Esophagus squamous epithelium (tissue), 5 donors: ENCODE measurements around the gene ZNF497. TPM values are rescaled to one million over a fixed set of nuclear protein-coding genes. Genes with fewer than 3 reads are reported as not detected.

Experiments used
- DNase-seq: peaks from one replicate; lab custom pipeline; 2025; lab: John Stamatoyannopoulos, UW
- H3K27ac ChIP-seq, 4 donors: fragments of 200-600 bp; sonication (generic); one replicate each; pipeline ENCODE4 v1.5.1; 2016 to 2019; ENCODE audit warnings: mild to moderate bottlenecking in 1 of 4
- H3K27me3 ChIP-seq, 4 donors: fragments of 200-600 bp; sonication (generic); 1 replicate in 3 of 4; 2 replicates in 1 of 4; pipeline versions ENCODE4 v1.5.1 to v1.6.0; 2017 to 2021; ENCODE audit warnings: antibody characterized with exemption in 1 of 4
- H3K36me3 ChIP-seq, 3 donors: fragments of 200-600 bp; sonication (generic); one replicate each; pipeline ENCODE4 v1.5.1; 2016 to 2019
- H3K4me1 ChIP-seq, 3 donors: fragments of 200-600 bp; sonication (generic); one replicate each; pipeline ENCODE4 v1.5.1; 2017 to 2019
- H3K4me3 ChIP-seq, 4 donors: fragments of 200-600 bp; sonication (generic); 1 replicate in 3 of 4; 2 replicates in 1 of 4; pipeline ENCODE4 v1.5.1; 2016 to 2019; ENCODE audit warnings: mild to moderate bottlenecking in 2 of 4, moderate library complexity in 1 of 4
- H3K9me3 ChIP-seq, 3 donors: fragments of 200-600 bp; sonication (generic); one replicate each; pipeline ENCODE4 v1.5.1; 2016 to 2019
- CTCF ChIP-seq, 6 experiments: fragments of 450-650 bp in 4 of 6; fragments of 200-600 bp in 2 of 6; sonication (generic) in 2 of 6; IDR thresholded peaks; one replicate each; pipeline ENCODE4 v1.5.1; 2016 to 2019; ENCODE audit warnings: antibody characterized with exemption in 6 of 6, mild to moderate bottlenecking in 4 of 6, moderate library complexity in 4 of 6
- POLR2A ChIP-seq, 4 donors: fragments of 450-650 bp; IDR thresholded peaks; one replicate each; pipeline ENCODE4 v1.6.1; 2017; ENCODE audit warnings: antibody characterized with exemption in 4 of 4, mild to moderate bottlenecking in 4 of 4, moderate library complexity in 3 of 4
- WGBS, 2 donors: methylation state at CpG; one replicate each; pipeline ENCODE4 v1.1.5; 2018; 5-methylcytosine and 5-hydroxymethylcytosine counted together
- intact Hi-C: fragments of 100-400 bp; cut with DNase I; formaldehyde crosslinking; loops from one replicate; pipeline ENCODE4 v1.15.0; 2022
- total RNA-seq, 4 donors: library from RNA; depleted of rRNA; stranded (reverse); fragments of >200 nt; gene quantifications; one replicate each; pipeline ENCODE4 v1.1.0, GENCODE V29; 2016
- donor health status: DM: yes; HTN: yes; CAD: no.

Gene ZNF497
- total RNA-seq, 4 donors from 2014 or later: 0.87 to 1.9 (median 1.4) TPM

DNA sequence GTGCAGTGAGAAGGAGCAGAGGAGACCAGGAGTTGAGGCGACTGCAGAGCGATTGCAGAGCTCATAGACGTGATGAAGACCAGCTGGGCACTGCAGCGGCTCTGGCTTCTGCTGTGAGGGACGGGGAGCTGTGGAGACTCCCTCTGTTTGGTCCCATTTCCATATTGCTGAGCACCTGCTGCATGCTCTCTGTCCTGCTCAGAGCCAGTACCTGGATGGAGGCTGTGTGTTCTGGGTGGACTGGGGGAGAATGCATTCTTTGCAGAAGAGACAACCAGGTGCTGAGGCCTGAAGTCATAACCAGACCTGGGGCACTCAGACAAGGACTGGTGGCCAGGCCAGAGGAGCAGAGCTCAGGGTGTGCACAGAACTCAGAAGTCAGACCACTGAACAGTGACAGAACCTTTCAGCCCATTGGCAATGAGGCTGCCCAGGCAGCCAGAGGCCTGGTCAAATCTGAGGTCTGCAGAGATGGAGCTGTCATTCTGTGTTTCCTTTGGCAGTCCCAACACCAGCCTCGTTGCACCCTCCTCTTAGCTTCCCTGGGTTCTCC, 8.0 kb downstream of the ZNF497 start:
- no peak for DNase-seq
- peaks cover 10 to 38% (median 13%) of the 10 kb centered on the region in 3 donors for H3K4me1 ChIP-seq
- peaks cover 0 to 10% (median 0%) of the 10 kb centered on the region in 3 donors for H3K9me3 ChIP-seq
- no peak overlapping the region for H3K27ac ChIP-seq
- WGBS, 2 donors: 57 to 66% methylated on average over 2 to 6 of the region's 6 CpGs
- TF ChIP-seq POLR2A (IDR thresholded peaks at IDR 0.05): no peak
- no peak for TF ChIP-seq CTCF (IDR thresholded peaks at IDR 0.05)
- intact Hi-C loops: no loop called here
- H3K4me3 ChIP-seq: no peak overlapping the region
- H3K27me3 ChIP-seq: peaks cover 0 to 49% (median 0%) of the 10 kb centered on the region in 4 donors
- H3K36me3 ChIP-seq: peaks cover 0 to 6% (median 0%) of the 10 kb centered on the region in 3 donors

DNA sequence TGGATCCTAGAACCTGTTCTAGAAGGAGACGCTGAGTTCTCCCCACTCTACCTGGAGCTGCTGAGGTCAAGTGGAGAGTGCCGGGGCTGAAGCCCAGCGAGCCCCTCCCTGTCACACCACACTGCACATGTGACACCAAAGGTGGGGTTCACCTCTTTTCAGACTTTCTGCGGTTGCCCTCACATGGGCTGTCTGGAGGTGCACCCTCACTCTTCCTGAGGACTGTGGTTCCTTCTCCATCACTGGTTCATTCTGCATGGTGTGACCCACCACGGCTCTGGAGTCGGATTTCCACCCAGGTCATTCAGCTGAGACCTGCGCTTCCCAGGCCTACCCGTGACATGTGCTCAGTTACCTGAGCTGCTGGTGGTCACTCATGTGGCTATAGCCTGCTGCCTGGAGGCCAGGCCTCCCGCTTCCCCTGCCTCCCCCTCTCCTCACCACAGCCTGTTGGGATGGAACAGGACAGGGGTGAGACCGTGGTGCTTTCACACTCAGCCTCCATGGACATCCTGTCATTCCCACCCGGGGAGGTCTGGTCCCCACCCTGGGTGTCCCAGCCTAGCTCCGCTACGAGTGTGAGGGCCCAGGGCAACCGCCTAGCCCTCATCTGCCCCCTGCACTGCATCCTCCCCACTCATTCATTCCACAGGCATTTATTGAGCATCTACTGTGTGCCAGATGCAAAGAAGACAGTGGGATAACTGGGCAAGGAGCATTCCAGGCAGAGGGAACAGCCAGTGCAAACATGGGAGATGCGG, 8.7 kb downstream of the ZNF497 start:
- no peak for TF ChIP-seq CTCF (IDR thresholded peaks at IDR 0.05)
- TF ChIP-seq POLR2A (IDR thresholded peaks at IDR 0.05): no peak
- Histone ChIP-seq H3K27me3 (peaks cover 0 to 55% (median 0%) of the 10 kb centered on the region in 4 donors), H3K9me3 (peaks cover 0 to 10% (median 0%) of the 10 kb centered on the region in 3 donors)

GRCh38 chr19:58352760-58353671, 9.5 kb downstream of the ZNF497 start, which contains the start of gene A1BG:
Gene A1BG, minus strand, starts transcription at chr19:58353492. Its CDS starts 55 bp downstream, at chr19:58353437.
- intact Hi-C loops: no loop called here
- Histone ChIP-seq H3K36me3 (peaks cover 0 to 6% (median 0%) of the 10 kb centered on the region in 3 donors), H3K4me3 (no peak within 1 kb of the TSS), H3K9me3 (peaks cover 0 to 10% (median 0%) of the 10 kb centered on the region in 3 donors), H3K27ac (no peak within 1 kb of the TSS), H3K4me1 (peaks cover 13 to 53% (median 20%) of the 10 kb centered on the region in 3 donors), H3K27me3 (peaks cover 0 to 63% (median 0%) of the 10 kb centered on the region in 4 donors)
- TF ChIP-seq CTCF (IDR thresholded peaks at IDR 0.05): no peak
- TF ChIP-seq POLR2A (IDR thresholded peaks at IDR 0.05): no peak
- DNase-seq: no peak
- 86% methylated on average over 9 to 11 of the region's 26 CpGs for WGBS, 2 donors

More for the DNA sequence above, 8.7 kb downstream of the ZNF497 start:
- Histone ChIP-seq H3K36me3 (peaks cover 0 to 6% (median 0%) of the 10 kb centered on the region in 3 donors), H3K4me3 (no peak overlapping the region), H3K27ac (no peak overlapping the region), H3K4me1 (peaks cover 13 to 44% (median 13%) of the 10 kb centered on the region in 3 donors)
- intact Hi-C loops: no loop called here
- DNase-seq: no peak
- WGBS, 2 donors: 76 to 90% methylated on average over 4 to 8 of the region's 15 CpGs

DNA sequence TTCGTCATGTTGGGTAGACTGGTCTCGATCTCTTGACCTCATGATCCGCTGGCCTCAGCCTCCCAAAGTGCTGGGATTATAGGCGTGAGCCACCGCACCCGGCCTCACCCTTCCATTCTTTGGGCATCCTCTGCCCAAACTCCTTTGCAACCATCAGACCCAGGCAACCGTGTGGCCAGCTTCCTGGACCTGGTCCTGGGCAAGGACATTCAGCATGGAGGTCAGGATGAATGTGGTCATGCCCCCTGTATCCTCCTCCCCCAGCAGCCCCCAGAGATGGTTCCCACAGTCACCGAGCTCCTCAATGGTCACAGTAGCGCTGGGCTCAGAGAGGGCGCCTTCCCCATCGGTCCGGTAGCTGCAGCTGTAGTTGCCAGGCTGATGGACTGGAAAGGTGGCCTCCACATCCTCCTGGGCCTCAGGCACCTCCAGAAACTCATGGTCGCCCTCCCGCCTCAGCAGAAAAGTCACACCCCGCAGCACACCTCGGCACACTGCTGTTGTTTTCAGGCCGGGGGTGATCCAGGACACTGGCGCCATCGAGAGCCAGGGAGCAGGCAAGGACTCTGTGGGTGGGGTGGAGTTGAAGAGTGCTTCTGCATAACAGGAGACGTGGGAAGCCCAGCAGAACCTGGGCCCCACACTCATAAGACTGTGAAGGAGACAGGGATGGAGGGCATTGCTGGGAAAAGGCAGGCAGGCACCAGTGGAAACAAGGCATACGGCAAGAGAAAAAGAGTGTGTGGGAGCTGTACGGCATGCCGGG, 10.4 kb downstream of the ZNF497 start:
- Histone ChIP-seq H3K27ac (no peak overlapping the region), H3K27me3 (peaks cover 0 to 64% (median 0%) of the 10 kb centered on the region in 4 donors), H3K36me3 (peaks cover 0 to 6% (median 0%) of the 10 kb centered on the region in 3 donors), H3K4me1 (peaks cover 10 to 55% (median 25%) of the 10 kb centered on the region in 3 donors), H3K4me3 (no peak overlapping the region), H3K9me3 (peaks cover 0 to 9% (median 0%) of the 10 kb centered on the region in 3 donors)
- 64 to 86% methylated on average over 8 to 10 of the region's 23 CpGs for WGBS, 2 donors
- intact Hi-C loops: no loop called here
- no peak for DNase-seq
- TF ChIP-seq POLR2A (IDR thresholded peaks at IDR 0.05) (no peak), CTCF (IDR thresholded peaks at IDR 0.05) (no peak)
